Smooth muscle cell (in vitro differentiated cells): Measurements from ENCODE around the gene SLC25A36. TPM values are rescaled to one million over a fixed set of nuclear protein-coding genes. Genes with fewer than 3 reads are reported as not detected.
"Not testable (repeated sequence)": the region's sequence is repeated elsewhere in the genome, so short reads cannot be mapped to it uniquely, and the experiment has no call there.

ENCODE experiments used
- DNase-seq: peaks from one replicate; lab custom pipeline; 2025; ENCODE audit not compliant: unreplicated experiment; lab: John Stamatoyannopoulos, UW
- H2AFZ ChIP-seq: fragments of 200-600 bp; sonication (generic); 2 replicates; pipeline ENCODE4 v1.6.0; 2016; ENCODE audit warnings: antibody characterized with exemption, low read depth, mild to moderate bottlenecking
- H3F3A ChIP-seq: fragments of 200-600 bp; sonication (generic); 2 replicates; pipeline ENCODE4 v1.6.0; 2017; ENCODE audit warnings: antibody characterized with exemption, low read depth
- H3K27ac ChIP-seq: fragments of 200-600 bp; sonication (generic); 2 replicates; pipeline ENCODE4 v1.5.1; 2016; ENCODE audit warnings: low read depth, mild to moderate bottlenecking
- H3K27me3 ChIP-seq: fragments of 200-600 bp; sonication (generic); 2 replicates; pipeline ENCODE4 v1.6.1; 2016; ENCODE audit warnings: low read depth, mild to moderate bottlenecking
- H3K36me3 ChIP-seq: fragments of 200-600 bp; sonication (generic); 2 replicates; pipeline ENCODE4 v1.5.1; 2016; ENCODE audit warnings: low read depth
- H3K4me1 ChIP-seq: fragments of 200-600 bp; sonication (generic); 2 replicates; pipeline ENCODE4 v1.5.1; 2016; ENCODE audit warnings: low read depth
- H3K4me2 ChIP-seq: fragments of 200-600 bp; sonication (generic); 2 replicates; pipeline ENCODE4 v1.6.0; 2016; ENCODE audit warnings: mild to moderate bottlenecking
- H3K4me3 ChIP-seq: fragments of 200-600 bp; sonication (generic); 2 replicates; pipeline ENCODE4 v1.5.1; 2016; ENCODE audit warnings: mild to moderate bottlenecking
- H3K79me2 ChIP-seq: fragments of 200-600 bp; sonication (generic); 2 replicates; pipeline ENCODE4 v1.6.0; 2016; ENCODE audit warnings: low read depth, mild to moderate bottlenecking
- H3K9ac ChIP-seq: fragments of 200-600 bp; sonication (generic); 2 replicates; pipeline ENCODE4 v1.6.0; 2016; ENCODE audit warnings: low read depth
- H3K9me3 ChIP-seq: fragments of 200-600 bp; sonication (generic); replicated peaks from 2 replicates; pipeline ENCODE4 v1.5.1; 2016; ENCODE audit warnings: low read depth
- H4K20me1 ChIP-seq: fragments of 200-600 bp; sonication (generic); 2 replicates; pipeline ENCODE4 v1.6.0; 2016; ENCODE audit warnings: low read depth
- CTCF ChIP-seq: fragments of 200-600 bp; sonication (generic); IDR thresholded peaks from 2 replicates; pipeline ENCODE4 v1.5.1; 2017; ENCODE audit warnings: borderline replicate concordance, mild to moderate bottlenecking, antibody characterized with exemption; ENCODE audit not compliant: insufficient read depth, poor library complexity, severe bottlenecking
- WGBS: methylation state at CpG from one replicate; pipeline ENCODE4 v1.1.7; 2016; ENCODE audit warnings: low lambda C conversion rate; 5-methylcytosine and 5-hydroxymethylcytosine counted together
- polyA plus RNA-seq: library from polyadenylated mRNA; unstranded; fragments of >200 nt; fragmentation: Nextera tagmentation; extraction: Ambion mirVana; gene quantifications from 2 replicates; pipeline ENCODE4 v1.2.1, GENCODE V29; 2016
- total RNA-seq: library from RNA; depleted of rRNA; stranded (reverse); fragments of >200 nt; gene quantifications from 2 replicates; pipeline ENCODE4 v1.2.3, GENCODE V29; 2014

The SLC25A36 gene
- total and polyA plus RNA-seq, 2 experiments from 2014 or later = 27.6 to 79.2 TPM

DNA sequence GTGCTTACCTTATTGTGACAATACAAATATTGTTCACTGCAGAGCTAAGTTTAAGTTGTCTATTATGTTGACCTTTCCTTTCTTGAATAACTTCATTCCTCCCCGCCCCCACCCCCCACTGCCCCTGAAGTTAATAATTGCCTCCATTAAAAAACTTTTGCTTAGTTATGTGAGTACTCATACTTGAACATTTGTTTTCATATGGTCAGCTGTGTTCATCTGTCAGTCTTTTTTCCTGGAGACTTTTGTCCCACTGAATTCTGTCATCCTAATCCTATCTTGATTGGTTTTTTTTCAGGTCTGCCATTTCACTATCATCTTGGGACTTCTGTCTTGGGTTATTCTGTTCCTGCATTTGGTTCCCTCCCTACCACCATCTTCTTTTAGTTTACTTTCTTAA lies 8.5 kb downstream of the SLC25A36 start:
- peaks cover 73% of the 10 kb centered on the region for H3K79me2 ChIP-seq
- H4K20me1 ChIP-seq = peaks cover 100% of the 10 kb centered on the region

GRCh38 chr3:140950863-140951262 lies 9.2 kb downstream of the SLC25A36 start:
- Histone ChIP-seq H3K27ac (no peak overlapping the region), H4K20me1 (peaks cover 100% of the 10 kb centered on the region), H3K4me3 (no peak overlapping the region), H2AFZ (no peak overlapping the region), H3K4me2 (no peak overlapping the region), H3K9ac (no peak overlapping the region), H3K4me1 (peaks cover 17% of the 10 kb centered on the region), H3K79me2 (peaks cover 73% of the 10 kb centered on the region), H3K27me3 (no peaks in the 10 kb centered on the region), H3K9me3 (no peaks in the 10 kb centered on the region), H3K36me3 (no peaks in the 10 kb centered on the region), H3F3A (no peaks in the 10 kb centered on the region)
- no peak for TF ChIP-seq CTCF
- DNase-seq = no peak
- 73% methylated on average over 2 of the region's 2 CpGs for WGBS

More for the DNA sequence above, 8.5 kb downstream of the SLC25A36 start:
- Histone ChIP-seq H3K4me2 (no peak overlapping the region), H3K4me1 (peaks cover 17% of the 10 kb centered on the region), H3K4me3 (no peak overlapping the region), H3K9ac (no peak overlapping the region), H2AFZ (no peak overlapping the region), H3K27ac (no peak overlapping the region), H3F3A (no peaks in the 10 kb centered on the region), H3K27me3 (no peaks in the 10 kb centered on the region), H3K36me3 (no peaks in the 10 kb centered on the region), H3K9me3 (no peaks in the 10 kb centered on the region)
- DNase-seq = no peak
- 100% methylated on average over 1 of the region's 1 CpG for WGBS
- no peak for TF ChIP-seq CTCF

DNA sequence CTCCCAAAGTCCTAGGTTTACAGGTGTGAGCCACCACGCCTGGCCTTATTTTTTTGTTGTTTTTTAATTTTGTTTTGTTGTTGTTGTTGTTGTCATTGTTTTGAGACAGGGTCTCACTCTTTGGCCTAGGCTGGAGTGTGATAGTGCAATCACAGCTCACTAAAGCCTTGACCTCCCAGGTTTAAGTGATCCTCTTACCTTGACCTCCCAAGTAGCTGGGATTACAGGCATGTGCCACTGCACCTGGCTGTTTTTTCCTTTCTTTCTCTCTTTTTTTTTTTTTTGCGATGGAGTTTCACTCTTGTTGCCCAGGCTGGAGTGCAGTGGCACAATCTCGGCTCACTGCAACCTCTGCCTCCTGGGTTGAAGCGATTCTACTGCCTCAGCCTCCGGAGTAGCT lies 10.1 kb downstream of the SLC25A36 start:
- peaks cover 17% of the 10 kb centered on the region for H3K4me1 ChIP-seq
- H3K4me3 ChIP-seq, H3K9ac ChIP-seq, DNase-seq, H3K27me3 ChIP-seq, H3K4me2 ChIP-seq, H3K9me3 ChIP-seq, H3K27ac ChIP-seq, H3K36me3 ChIP-seq, H3F3A ChIP-seq, H2AFZ ChIP-seq: not testable (repeated sequence)
- H4K20me1 ChIP-seq = peaks cover 100% of the 10 kb centered on the region
- peaks cover 73% of the 10 kb centered on the region for H3K79me2 ChIP-seq
- WGBS = 93% methylated on average over 5 of the region's 5 CpGs

- no peaks in the 10 kb centered on the region for H3K9me3 ChIP-seq
- H2AFZ ChIP-seq = no peak overlapping the region
- peak overlapping the region; percentile 46 for H3K4me2 ChIP-seq
- peak overlapping the region; percentile 28 for H3K27ac ChIP-seq
- peaks cover 100% of the 10 kb centered on the region for H4K20me1 ChIP-seq
- 56% methylated on average over 5 of the region's 5 CpGs for WGBS
- H3K79me2 ChIP-seq = peaks cover 65% of the 10 kb centered on the region
- H3K4me3 ChIP-seq = no peak overlapping the region
- no peak for TF ChIP-seq CTCF
- H3K4me1 ChIP-seq = peaks cover 17% of the 10 kb centered on the region
- DNase-seq = no peak
- H3K9ac ChIP-seq = no peak overlapping the region
- H3F3A ChIP-seq = no peaks in the 10 kb centered on the region
- H3K27me3 ChIP-seq = no peaks in the 10 kb centered on the region
- no peaks in the 10 kb centered on the region for H3K36me3 ChIP-seq
Observed at GRCh38 chr3:140953028-140953960, 11.7 kb downstream of the SLC25A36 start.
